NCI-H345 treated with DMSO at 0.1 percent for 48 hours (cell line): ENCODE data around the gene TK2.
A peak's percentile ranks its signal among the peaks of the same experiment; 100 is the strongest.

Source experiments
- DNase-seq: peaks from one replicate; lab custom pipeline; 2025; ENCODE audit not compliant: unreplicated experiment; lab: John Stamatoyannopoulos, UW

Gene TK2

DNA sequence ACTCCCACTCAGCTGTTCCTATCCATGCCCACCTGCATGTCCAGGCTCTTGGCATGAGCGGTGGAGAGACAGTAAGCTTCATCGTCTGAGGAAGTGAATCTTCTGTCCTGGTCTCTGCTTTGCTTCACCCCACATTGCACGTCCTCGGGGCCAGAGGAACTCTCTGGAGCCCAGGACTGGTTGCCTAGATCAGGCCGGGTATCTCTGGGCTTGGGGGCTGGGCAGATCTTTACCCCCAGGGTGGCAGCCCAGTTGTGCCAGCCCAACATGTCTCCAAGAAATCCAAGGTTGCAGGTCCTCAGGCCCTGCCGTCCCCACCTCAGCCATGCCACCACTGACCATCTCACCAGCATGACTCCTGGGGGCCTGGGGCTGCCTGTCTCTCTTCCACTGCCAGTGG lies 64.5 kb downstream of the TK2 start:
- no peak for DNase-seq

DNA sequence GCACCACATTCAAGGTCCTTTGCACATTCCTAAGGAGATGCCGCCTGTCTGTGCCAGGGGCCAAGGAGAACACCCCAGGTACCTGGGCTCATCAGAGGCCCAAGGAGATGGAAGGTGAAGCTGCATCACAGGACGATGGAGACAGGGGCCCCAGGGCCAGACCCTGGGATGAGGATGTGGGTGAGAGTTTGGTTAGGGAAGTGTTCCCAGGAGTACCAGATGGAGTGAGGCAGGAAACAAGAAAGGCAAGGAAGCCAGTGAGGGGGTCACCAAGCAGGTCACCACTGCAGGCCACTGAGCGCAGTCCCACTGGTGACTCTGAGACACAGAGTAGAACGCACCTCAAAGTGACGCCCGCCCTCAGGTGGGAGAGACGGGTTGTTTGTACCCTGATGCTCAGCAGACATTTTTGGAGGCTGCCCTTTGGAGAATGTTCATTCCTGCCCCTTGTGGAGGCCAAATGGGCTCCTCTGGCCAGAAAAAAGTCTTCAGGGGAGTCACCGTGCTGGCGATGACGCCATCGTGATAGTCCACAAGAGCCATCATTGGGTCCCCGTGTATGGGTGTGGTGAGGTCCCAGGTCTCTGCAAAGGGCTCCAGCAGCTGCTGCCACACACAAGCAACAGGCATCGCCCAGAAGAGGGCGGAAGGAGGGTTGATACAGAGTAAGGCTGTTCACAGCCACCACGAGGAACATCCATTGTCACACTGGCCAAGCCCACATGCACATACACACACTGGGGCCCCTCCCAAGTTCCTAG lies 65.3 kb downstream of the TK2 start:
- no peak for DNase-seq

DNA sequence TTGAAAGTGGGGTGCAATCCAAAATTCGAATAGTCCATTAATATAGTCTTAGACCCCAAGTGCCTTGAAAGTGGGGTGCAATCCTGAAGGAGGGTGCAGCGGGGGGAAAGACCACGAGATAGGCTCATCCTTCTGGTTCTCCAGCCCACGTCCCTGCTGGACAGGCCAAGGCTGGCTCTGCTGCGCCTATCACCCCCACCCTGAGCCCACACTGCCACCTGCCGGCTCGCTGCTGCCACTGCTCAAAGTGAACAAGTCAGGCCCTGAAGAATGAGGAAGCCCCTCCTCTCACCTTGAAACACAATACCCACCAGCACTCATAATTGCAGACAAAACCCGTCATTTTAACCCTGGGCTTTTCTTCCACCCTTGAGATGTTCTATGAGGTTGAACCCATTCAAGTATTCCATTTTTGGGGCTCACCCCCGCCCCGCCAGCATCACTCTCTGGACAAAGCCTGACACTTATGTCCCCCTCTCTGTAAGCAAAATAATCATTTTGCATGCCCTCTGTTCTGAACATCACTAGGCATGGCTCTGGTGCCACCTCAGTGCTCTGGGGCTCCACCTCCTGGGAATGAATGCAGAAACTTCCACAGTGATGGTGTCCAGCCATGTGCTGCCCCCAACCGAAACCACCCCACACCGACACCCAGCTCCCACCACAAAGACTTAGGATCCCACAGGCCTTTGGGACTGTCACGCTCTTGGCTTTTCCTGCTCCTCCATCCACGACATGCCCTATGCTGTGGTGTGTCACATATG lies 66.1 kb downstream of the TK2 start:
- DNase-seq: peak; percentile 34

DNA sequence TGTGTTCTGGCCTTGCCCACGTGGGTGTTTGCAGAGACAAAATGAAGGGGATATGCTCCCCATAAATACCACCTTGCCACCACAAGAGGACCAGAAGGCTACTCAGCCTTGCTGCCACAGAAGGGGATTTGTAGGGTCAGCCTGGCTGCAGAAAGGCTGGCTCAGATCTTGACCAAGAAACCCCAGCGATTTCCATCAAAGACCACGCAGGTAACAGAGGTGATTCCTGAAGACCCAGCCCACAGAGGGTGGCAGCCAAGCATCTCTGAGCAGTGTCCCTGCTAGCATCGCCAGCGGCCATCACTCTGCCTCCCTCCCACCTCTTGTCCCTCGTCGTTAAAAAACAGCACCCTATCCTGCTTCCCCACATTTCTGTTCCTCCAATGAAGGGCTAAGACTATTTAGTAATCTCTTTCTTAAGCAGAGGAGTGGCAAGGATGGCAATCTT lies 68.0 kb downstream of the TK2 start:
- no peak for DNase-seq

DNA sequence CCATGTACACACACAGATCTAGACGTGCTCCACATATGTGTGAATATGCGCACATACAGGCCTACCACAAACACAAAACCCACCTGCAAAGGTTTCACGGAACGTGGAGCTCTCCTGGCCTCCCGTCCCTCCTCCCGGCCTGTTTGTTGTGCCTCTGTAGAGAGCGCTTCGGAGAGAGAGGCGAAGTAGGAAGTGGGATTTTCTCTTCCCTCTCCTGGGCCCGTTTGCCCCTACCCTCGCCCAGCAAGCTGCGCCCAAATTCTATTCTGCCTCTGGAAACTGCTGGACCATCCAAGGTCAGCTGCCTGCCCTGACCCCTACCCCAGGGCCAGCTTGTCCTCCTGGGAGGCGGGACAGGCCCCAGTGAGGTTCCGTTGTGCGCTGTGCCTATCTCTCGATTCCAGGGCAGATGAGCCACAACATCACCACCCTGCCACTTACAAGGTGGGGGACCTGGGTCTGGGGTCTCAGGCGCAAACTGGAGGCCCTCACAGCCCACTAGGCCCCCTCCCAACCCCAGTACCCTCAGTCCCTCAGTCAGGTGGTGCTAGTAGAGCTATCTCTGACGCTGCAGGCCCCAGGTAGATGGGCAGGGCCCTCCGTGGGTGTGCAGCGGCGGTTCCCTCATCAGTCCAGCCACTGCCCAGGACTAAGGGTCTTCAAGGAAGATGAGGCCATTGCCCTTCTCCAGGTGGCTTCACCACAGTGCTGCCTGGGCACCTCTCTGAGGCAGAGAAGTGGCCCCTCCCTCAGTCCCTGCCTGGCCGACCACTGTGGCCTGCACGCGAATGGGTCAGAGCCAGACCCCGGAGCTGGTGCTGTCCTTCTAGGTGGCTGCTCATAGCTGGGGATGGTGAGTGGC lies 68.6 kb downstream of the TK2 start:
- DNase-seq: no peak

DNA sequence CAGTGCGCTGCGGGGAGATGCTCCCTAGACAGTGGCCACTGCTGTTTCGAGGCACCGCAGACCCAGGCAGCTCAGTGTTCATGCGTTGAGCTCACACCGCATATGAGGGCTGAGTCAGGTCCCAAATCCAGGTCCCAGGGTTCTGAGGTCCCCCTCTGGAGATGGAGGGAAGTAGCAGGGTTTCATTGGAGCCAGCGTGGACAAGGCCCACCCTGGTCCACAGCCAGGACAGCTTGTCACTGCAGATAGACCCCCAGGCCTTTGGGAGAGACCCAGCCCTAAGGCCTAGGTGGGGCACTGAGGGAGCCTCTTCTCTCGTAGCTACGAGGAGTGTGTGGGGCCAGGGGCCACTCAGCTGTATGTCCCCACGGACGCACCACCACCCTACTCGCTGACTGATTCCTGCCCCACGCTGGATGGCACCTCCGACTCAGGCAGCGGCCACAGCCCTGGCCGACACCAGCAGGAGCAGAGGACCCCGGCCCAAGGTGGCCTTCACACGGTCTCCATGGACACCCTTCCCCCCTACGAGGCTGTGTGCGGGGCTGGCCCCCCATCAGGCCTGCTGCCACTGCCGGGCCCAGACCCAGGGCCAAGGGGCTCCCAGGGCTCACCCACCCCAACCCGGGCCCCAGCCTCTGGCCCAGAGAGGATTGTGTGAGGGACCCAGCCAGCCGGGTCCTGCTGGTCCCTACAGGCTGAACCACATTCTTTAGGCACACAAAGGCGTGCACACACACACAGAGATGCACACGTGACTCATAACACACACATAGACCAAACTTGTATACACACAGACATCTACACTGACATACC lies 69.4 kb downstream of the TK2 start:
- DNase-seq: no peak

DNA sequence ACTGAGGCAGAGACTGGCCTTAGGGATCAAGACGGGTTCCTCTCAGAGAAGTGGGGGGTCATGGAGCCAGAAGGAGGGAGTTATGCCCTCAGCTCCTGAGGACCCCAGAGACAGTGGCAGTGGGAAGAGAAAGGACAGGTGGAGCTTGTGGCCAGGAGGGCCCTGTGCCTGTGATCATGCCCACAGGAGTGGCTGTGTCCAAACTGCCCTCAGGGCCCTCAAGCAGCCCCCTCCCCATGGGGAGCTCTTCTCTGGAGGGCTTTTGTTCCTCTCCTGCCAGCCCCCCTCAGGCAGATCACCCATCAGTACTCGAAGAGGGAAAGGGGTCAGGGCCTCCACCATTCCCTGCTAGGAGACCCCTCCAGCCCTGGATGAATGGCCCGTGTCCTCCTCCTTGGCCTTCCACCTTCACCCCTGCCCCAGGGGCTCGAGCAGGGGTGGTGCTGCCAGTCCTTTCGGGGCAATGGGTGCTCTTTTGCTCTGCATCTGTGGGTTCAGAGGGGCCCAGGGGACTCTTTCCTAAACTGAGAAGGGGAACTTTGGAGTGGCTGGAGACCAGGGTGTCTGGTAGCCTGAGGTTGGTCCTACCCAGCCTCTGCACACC lies 70.2 kb downstream of the TK2 start:
- no peak for DNase-seq

DNA sequence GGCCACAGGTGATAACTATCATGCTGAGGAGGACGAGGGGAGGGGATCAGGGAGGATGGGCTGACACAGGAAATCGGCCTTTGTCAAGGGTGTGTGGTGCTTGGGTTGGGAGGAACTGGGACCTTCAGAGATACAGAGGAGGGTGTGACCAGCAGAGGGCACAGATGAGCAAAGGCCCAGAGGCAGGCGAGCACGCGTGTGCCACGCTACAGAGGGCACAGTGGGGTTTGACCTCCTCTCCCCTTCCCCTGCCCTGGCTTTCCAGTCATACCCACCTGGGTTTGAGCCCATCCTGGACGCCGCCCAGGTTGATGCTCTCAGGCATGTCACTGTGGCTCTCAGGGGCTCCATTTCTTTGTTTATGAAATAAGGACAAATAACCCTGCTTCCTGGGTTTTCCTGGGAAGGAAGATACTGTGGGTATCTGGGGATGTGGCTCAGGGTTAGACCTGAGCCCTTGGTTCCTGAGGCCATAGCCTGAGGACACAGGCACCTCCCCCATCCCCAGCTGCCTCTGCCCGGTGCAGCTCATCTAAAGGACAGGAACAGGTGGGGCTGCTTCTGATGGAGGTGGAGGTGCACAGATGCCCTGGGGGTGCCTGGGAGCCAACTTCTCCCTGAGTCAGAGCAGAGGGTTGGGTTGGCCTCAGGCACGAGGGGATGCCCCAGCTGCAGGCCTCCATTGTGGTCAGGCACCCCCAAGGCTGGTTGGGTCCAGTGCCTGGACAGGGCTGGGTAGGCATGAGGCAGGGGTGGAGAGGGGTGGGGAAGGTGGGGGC lies 71.0 kb downstream of the TK2 start:
- DNase-seq: no peak

DNA sequence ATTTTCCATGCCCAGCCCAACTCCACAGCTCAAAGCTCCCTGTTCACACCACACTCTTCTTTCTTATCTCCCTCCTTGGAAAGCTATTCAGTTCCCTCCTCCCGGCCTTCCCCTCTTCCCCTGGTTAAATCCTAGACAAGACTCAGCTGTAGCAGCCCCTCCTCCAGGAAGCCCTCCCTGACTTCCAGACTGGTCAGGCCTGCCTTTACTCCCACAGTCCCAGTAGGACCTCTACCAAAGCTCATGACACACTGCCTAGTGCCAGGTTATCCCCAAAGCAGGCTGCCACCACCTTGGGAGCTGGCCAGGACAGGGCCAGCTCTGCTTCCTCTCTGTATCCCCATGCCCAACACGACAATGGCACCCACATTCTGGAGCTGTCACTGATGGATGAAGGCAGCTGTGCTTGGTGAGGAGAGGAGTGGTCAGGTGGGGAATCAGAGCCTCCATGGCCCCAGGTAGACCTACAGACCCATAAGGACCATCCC lies 72.8 kb downstream of the TK2 start:
- no peak for DNase-seq

DNA sequence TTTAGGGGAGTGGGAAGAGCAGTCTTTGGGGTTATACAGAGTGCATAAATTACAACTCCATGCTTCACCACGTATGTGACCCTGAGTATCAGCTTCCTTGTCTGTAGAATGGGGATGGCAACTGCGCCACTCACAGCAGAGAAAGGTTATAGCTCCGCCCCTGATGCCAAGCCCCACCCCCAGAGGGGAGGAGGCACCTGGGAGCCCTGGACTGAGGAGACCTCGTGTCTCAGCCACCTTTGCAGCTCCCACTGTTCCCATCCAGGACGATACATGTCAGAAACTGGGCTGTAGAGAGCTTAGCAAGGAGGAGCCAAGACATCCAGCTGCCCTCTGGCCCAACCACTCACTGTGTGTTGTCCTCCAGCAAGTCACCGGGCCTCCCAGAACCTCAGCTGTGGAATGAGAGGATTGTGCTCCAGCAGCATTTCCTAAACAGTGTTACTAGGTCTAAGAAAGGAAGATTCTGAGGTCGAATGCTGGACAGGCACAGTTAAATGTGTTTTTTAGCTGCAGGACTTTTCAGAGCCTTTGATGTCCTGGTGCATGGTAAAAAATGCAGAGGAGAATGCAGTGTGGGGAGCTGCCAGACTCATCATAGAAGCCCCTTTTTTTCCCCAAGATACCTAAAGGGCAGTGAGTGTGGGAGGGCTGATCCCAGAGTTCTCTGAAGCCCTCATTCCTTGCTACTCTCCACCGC lies 73.4 kb downstream of the TK2 start:
- no peak for DNase-seq

DNA sequence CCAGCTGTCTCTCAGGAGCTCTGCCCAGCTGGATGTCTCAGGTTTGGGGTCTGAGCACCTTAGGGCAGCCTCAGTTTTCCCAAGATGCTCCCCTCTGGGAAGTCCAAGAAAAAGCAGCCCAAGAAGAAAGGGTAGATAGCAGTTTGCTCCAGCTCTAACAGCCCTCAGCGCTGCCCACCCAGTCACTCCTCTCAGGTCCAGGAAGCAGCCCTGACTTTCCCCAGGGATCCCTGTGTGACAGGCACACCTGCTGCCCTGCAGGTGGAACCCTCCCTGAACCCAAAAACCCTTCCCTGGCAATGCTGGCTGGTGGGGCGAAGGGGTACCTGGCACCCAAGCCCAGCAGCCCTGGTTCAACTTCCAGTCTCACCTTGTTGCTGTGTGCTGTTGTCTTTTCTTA lies 74.7 kb downstream of the TK2 start:
- no peak for DNase-seq

DNA sequence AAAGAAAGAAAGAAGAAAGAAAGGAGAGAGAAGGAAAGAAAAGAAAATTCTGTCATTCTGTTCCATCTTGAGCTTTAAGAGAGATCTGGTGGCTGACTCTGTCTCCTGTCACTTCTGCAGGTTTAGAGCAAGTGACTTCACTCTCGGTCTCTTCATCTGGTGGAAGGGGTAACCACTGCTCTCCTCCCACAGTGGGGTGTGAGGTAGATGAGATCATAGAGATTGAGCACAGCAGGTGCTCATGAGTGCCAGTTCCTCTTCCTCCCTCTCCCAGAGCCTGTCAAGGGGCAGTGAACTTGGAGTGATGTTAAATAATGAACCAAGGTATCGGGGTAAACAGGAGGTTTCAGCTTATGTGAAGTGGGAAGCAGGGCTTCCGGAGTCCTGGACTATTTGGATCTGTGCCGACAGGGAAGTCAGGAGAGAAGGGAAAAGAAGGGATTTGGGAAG lies 75.1 kb downstream of the TK2 start:
- DNase-seq: peak; percentile 39

DNA sequence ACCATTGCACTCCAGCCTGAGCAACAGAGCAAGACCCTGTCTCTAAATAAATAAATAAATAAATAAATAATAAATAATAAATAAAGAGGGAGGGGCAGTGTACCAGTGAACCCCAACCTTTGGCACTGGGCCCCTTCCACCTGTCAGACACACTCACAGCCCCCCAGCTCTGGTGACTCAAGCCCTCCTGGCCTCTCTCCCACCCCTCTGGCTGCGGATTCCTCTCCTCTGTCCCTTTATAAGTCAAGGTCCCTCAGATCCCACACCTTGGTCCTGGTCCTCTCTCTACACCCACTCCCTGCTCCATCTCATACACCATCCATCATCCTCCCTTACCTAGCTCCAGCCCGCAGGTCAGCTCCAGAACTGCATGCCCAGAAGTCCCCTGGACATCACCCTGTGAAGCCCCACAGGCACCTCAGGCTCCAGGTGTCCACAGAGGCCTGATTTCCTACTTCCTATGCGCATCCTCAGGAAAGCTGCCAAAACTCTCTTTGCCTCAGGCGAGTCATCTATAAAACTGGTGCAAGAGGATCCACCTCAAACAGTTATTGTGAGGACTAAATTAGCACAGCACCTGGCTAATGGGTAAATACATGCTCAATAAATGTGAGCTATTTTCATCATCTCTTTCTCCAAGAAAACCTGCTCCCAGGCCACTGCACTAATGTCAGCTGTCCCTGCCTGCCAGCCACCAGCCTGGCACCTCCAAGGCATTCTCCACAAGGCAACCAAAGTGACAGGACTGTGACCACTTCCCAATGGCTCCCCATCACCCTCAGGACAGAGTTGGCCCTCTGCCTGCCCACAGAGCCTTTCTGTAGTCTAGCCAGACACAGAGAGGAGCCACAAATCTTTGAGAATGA lies 76.0 kb downstream of the TK2 start:
- peak; percentile 18 for DNase-seq

DNA sequence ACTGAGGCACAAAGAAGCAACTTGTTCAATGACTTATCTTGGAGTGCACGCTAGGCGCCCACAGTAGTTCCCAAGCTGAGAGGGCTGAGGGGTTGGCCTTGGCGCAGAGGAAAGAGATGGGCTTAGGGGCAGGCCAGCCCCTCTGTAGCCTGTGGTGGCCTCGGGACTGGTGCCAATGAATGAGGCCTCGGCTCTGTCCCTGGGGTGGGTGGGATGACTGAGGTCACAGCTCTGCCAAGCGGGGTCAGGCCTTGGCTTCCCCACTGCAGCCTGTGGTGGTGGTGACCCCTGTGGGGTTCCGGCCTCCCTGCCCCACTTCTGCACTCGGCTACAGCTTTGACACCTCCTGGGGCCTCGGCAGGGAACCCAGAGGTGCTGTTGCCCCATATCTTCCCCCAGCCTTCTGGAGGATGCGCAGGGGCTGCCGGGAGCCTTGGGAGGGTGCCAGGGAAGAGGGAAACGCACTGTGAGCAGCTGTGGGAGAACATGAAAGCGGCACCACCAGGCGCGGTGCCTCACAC lies 76.8 kb downstream of the TK2 start:
- no peak for DNase-seq

DNA sequence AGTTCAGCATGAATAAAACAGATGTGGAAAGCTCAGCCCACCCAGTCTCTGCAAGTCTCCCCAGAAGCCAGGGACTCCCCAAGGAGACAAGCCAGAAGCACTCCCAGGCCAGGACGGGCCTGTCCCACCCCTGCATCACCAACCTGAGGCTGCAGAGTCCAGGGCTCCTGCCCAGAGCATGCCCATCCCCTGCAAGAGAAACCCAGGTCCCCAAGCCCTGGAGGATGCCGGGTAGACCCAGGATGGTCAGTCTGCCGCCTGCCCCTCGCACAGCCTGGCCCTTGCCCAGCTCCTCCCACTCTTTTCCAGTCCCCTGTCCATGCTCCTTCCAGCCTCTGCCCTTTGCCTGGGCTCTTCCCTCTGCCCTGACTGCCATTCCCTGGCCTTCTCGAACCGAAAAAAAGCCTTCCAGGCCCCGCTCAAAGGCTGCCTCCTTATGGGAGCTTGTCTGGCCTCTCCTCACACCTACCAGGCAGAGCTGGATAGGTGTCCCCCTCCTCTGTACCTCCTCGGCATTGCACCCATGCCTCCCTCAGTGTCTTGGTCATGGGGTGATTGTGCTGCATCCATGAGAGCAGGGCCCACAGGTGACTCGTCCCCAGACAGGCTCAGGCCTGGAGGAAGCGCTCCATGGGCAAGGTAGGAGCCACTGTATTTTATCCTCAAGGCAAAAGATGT lies 78.1 kb downstream of the TK2 start:
- DNase-seq: no peak

DNA sequence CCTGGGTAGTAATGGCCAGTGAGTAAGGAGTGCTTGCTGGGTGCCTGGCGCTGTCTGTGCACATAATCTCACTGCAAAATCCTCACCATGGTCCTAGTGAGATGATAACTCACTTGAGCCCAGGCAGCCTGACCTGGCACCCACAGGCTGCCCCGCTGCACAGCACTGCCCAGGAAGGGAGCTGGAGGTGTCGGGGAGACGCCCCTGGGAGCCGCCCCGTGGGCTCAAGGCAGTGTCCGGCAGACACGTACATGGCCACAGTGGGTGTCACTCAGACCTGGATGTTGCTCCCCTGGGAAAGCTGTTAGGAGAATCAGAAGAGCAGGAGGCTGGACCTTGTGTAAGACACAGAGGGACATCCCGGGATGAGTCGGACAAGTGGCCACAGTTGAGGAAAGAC lies 78.7 kb downstream of the TK2 start:
- DNase-seq: no peak

DNA sequence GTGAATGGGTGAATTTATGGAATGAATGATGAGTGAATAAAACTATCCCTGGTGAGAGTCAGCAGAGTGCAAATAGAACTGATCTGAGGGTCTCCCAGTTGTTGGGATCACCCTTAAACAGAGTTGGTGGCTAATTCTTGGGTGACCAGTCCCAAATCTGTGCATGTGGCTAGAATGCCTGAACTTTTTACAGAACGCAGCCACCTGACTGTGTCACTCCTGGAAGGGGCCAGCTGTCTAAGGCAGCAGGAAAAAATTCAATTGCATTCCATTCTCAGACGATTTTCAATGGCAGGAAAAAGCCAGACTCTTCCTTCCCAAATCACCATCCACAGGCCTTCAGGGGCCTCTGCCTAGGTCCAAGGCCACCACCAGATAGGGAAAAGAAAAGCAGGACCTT lies 79.4 kb downstream of the TK2 start:
- no peak for DNase-seq
